K562 (cell line): Measurements from ENCODE around the gene ROBO1.

Experiments used
- FOS ChIP-seq: IDR thresholded peaks from 3 replicates; pipeline ENCODE4 v1.6.1; 2011; ENCODE audit not compliant: insufficient read length; ENCODE audit errors: extremely low read depth
- GABPA ChIP-seq: fragments of 200-800 bp; sonication (Bioruptor generic); conservative IDR thresholded peaks from 2 replicates; pipeline ENCODE4 v1.6.1; 2016; ENCODE audit warnings: low read depth, missing genetic modification characterization, missing compliant biosample characterization
- MCM2 ChIP-seq: fragments of 450-650 bp; IDR thresholded peaks from 2 replicates; pipeline ENCODE4 v1.6.1; 2017; ENCODE audit warnings: low read depth, mild to moderate bottlenecking
- MECOM ChIP-seq: fragments of 250-450 bp; sonication (Bioruptor Pico); IDR thresholded peaks from 2 replicates; pipeline ENCODE4 v1.8.0; 2022; ENCODE audit warnings: inconsistent platforms
- PHF8 ChIP-seq: fragments of 200-600 bp; sonication (generic); IDR thresholded peaks from 2 replicates; pipeline ENCODE4 v1.6.1; 2012; ENCODE audit warnings: mixed run types, mild to moderate bottlenecking, inconsistent platforms, low read length, moderate library complexity, borderline replicate concordance
- POLR2A ChIP-seq: fragments of 450-650 bp; conservative IDR thresholded peaks from 2 replicates; pipeline ENCODE4 v1.6.1; 2016
- ZNF589 ChIP-seq: fragments of 200-800 bp; sonication (Bioruptor generic); IDR thresholded peaks from 2 replicates; pipeline ENCODE4 v1.6.1; 2016; ENCODE audit warnings: low read depth, missing genetic modification characterization, missing compliant biosample characterization
- TF ChIP-seq, protein P1 (sequence below), 3 experiments: IDR thresholded peaks in 2 of 3; conservative IDR thresholded peaks in 1 of 3; 2 replicates each; pipeline ENCODE4 v1.5.1; 2011 to 2012; ENCODE audit warnings: low read length in 3 of 3, mild to moderate bottlenecking in 3 of 3, control low read depth in 2 of 3, improper control_type of control experiment in 1 of 3, inconsistent platforms in 1 of 3, low read depth in 1 of 3, mixed read lengths in 1 of 3, moderate library complexity in 1 of 3; ENCODE audit not compliant: insufficient read depth in 2 of 3
- TF ChIP-seq, protein P2 (sequence below): fragments of 450-650 bp; IDR thresholded peaks from 2 replicates; pipeline ENCODE4 v1.6.1; 2016; ENCODE audit warnings: borderline replicate concordance
- TF ChIP-seq, protein P3 (sequence below): sonication (generic); formaldehyde crosslinking; IDR thresholded peaks from 2 replicates; pipeline ENCODE4 v1.8.0; 2022; ENCODE audit warnings: mild to moderate bottlenecking, missing genetic modification reagents, borderline replicate concordance
- TF ChIP-seq, protein P4 (sequence below): IDR thresholded peaks from 3 replicates; pipeline ENCODE4 v1.6.1; 2011; ENCODE audit warnings: borderline replicate concordance, mild to moderate bottlenecking; ENCODE audit not compliant: insufficient read length, insufficient read depth
- TF ChIP-seq, protein P5 (sequence below), 2 experiments: fragments of 200-800 bp in 1 of 2; sonication (Bioruptor generic) in 1 of 2; sonication (generic) in 1 of 2; formaldehyde crosslinking in 1 of 2; IDR thresholded peaks in 1 of 2; conservative IDR thresholded peaks in 1 of 2; 2 replicates each; pipeline versions ENCODE4 v1.5.0 to v1.6.1; 2016 to 2020; ENCODE audit warnings: missing compliant biosample characterization in 1 of 2, missing genetic modification characterization in 1 of 2, missing genetic modification reagents in 1 of 2

DNA sequence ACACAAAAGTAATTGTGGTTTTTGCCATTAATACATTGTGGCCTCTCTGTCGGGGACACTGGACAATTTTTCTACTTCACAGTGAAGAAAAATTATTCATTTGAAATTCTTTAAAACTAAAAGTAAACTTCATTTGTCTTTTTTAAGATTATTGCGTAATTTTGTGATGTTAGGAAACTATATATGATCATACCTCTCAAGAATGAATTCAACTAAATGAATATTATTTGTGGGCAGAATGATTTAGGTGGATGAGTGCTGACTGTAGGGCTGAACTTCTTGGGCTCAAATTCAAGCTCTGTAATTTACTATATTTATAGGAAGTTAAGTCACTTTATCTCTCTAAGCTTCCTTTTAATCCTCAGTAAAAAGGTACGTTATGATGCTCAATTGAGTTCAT lies 441.2 kb downstream of the ROBO1 start:
- TF ChIP-seq, protein P1, sequence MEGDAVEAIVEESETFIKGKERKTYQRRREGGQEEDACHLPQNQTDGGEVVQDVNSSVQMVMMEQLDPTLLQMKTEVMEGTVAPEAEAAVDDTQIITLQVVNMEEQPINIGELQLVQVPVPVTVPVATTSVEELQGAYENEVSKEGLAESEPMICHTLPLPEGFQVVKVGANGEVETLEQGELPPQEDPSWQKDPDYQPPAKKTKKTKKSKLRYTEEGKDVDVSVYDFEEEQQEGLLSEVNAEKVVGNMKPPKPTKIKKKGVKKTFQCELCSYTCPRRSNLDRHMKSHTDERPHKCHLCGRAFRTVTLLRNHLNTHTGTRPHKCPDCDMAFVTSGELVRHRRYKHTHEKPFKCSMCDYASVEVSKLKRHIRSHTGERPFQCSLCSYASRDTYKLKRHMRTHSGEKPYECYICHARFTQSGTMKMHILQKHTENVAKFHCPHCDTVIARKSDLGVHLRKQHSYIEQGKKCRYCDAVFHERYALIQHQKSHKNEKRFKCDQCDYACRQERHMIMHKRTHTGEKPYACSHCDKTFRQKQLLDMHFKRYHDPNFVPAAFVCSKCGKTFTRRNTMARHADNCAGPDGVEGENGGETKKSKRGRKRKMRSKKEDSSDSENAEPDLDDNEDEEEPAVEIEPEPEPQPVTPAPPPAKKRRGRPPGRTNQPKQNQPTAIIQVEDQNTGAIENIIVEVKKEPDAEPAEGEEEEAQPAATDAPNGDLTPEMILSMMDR (IDR thresholded peaks at IDR 0.05 in 2 of 3, conservative IDR thresholded peaks at IDR 0.05 in 1 of 3; ENCODE audit: insufficient read depth in 2 of 3, low read depth in 1 of 3, low read length in 3 of 3): no peak
- no peak for TF ChIP-seq MECOM (CRISPR knock-in tag)
- TF ChIP-seq ZNF589: no peak
- TF ChIP-seq, protein P2, sequence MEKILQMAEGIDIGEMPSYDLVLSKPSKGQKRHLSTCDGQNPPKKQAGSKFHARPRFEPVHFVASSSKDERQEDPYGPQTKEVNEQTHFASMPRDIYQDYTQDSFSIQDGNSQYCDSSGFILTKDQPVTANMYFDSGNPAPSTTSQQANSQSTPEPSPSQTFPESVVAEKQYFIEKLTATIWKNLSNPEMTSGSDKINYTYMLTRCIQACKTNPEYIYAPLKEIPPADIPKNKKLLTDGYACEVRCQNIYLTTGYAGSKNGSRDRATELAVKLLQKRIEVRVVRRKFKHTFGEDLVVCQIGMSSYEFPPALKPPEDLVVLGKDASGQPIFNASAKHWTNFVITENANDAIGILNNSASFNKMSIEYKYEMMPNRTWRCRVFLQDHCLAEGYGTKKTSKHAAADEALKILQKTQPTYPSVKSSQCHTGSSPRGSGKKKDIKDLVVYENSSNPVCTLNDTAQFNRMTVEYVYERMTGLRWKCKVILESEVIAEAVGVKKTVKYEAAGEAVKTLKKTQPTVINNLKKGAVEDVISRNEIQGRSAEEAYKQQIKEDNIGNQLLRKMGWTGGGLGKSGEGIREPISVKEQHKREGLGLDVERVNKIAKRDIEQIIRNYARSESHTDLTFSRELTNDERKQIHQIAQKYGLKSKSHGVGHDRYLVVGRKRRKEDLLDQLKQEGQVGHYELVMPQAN: no peak
- no peak for TF ChIP-seq FOS
- no peak for TF ChIP-seq GABPA
- TF ChIP-seq PHF8: no peak
- TF ChIP-seq, protein P3, sequence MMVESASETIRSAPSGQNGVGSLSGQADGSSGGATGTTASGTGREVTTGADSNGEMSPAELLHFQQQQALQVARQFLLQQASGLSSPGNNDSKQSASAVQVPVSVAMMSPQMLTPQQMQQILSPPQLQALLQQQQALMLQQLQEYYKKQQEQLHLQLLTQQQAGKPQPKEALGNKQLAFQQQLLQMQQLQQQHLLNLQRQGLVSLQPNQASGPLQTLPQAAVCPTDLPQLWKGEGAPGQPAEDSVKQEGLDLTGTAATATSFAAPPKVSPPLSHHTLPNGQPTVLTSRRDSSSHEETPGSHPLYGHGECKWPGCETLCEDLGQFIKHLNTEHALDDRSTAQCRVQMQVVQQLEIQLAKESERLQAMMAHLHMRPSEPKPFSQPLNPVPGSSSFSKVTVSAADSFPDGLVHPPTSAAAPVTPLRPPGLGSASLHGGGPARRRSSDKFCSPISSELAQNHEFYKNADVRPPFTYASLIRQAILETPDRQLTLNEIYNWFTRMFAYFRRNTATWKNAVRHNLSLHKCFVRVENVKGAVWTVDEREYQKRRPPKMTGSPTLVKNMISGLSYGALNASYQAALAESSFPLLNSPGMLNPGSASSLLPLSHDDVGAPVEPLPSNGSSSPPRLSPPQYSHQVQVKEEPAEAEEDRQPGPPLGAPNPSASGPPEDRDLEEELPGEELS (CRISPR knock-in tag): no peak
- TF ChIP-seq, protein P4, sequence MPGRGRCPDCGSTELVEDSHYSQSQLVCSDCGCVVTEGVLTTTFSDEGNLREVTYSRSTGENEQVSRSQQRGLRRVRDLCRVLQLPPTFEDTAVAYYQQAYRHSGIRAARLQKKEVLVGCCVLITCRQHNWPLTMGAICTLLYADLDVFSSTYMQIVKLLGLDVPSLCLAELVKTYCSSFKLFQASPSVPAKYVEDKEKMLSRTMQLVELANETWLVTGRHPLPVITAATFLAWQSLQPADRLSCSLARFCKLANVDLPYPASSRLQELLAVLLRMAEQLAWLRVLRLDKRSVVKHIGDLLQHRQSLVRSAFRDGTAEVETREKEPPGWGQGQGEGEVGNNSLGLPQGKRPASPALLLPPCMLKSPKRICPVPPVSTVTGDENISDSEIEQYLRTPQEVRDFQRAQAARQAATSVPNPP: no peak
- no peak for TF ChIP-seq MCM2
- TF ChIP-seq, protein P5, sequence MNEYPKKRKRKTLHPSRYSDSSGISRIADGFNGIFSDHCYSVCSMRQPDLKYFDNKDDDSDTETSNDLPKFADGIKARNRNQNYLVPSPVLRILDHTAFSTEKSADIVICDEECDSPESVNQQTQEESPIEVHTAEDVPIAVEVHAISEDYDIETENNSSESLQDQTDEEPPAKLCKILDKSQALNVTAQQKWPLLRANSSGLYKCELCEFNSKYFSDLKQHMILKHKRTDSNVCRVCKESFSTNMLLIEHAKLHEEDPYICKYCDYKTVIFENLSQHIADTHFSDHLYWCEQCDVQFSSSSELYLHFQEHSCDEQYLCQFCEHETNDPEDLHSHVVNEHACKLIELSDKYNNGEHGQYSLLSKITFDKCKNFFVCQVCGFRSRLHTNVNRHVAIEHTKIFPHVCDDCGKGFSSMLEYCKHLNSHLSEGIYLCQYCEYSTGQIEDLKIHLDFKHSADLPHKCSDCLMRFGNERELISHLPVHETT (CRISPR knock-in tag; conservative IDR thresholded peaks at IDR 0.05 in 1 of 2, IDR thresholded peaks at IDR 0.05 in 1 of 2): no peak
- TF ChIP-seq POLR2A: no peak
